K562 (cell line): ENCODE measurements around the gene SAA2. TPM values are rescaled to one million over a fixed set of nuclear protein-coding genes. Genes with fewer than 3 reads are reported as not detected.

ENCODE experiments used
- ATF1 ChIP-seq, 2 experiments: fragments of 450-650 bp in 1 of 2; IDR thresholded peaks; 2 replicates each; pipeline ENCODE4 v1.6.1; 2016; ENCODE audit warnings: missing compliant biosample characterization in 1 of 2, missing genetic modification characterization in 1 of 2
- ILK ChIP-seq: fragments of 450-650 bp; IDR thresholded peaks from 2 replicates; pipeline ENCODE4 v1.6.1; 2016; ENCODE audit warnings: missing genetic modification characterization, low read depth, mild to moderate bottlenecking, missing compliant biosample characterization, moderate library complexity, borderline replicate concordance
- NFXL1 ChIP-seq: fragments of 450-650 bp; formaldehyde crosslinking; IDR thresholded peaks from 2 replicates; pipeline ENCODE4 v1.4.0; 2021; ENCODE audit warnings: mild to moderate bottlenecking
- polyA plus RNA-seq, 8 experiments: library from polyadenylated mRNA; depleted of rRNA in 4 of 8; stranded (reverse) in 5 of 8; unstranded in 3 of 8; fragments of >200 nt; fragmentation: Nextera tagmentation in 2 of 8; fragmentation: Illumina TruSeq in 1 of 8; extraction: Ambion mirVana in 2 of 8; extraction: Trizol in 1 of 8; gene quantifications; 2 replicates each; pipeline versions ENCODE4 v1.2.1 to v1.2.3, GENCODE V29; 2011 to 2014; ENCODE audit warnings: inconsistent platforms in 1 of 8, missing spikeins in 1 of 8
- total RNA-seq, 7 experiments: library from RNA; depleted of rRNA in 6 of 7; stranded (reverse); fragments of >200 nt in 6 of 7; fragmentation: Illumina TruSeq in 2 of 7; extraction: Trizol in 2 of 7; gene quantifications; 2 replicates each; pipeline versions ENCODE4 v1.2.1 to v1.2.3, GENCODE V29; 2011 to 2021; ENCODE audit warnings: low replicate concordance in 1 of 7
- TF ChIP-seq, protein P1 (sequence below): fragments of 450-650 bp; IDR thresholded peaks from 2 replicates; pipeline ENCODE4 v1.6.1; 2017; ENCODE audit warnings: antibody characterized with exemption, mild to moderate bottlenecking
- TF ChIP-seq, protein P2 (sequence below): fragments of 250-450 bp; sonication (Bioruptor Pico); IDR thresholded peaks from 2 replicates; pipeline ENCODE4 v1.8.0; 2021; ENCODE audit warnings: moderate library complexity, mild to moderate bottlenecking, inconsistent platforms
- TF ChIP-seq, protein P3 (sequence below): sonication (generic); formaldehyde crosslinking; IDR thresholded peaks from 2 replicates; pipeline ENCODE4 v1.8.1; 2022; ENCODE audit warnings: missing genetic modification reagents

SAA2 gene
- total and polyA plus RNA-seq, 9 of the 15 experiments (the other 6 are each of a cell fraction or from before 2014, with no cell fraction given) = 4.6 TPM; not detected in 8

DNA sequence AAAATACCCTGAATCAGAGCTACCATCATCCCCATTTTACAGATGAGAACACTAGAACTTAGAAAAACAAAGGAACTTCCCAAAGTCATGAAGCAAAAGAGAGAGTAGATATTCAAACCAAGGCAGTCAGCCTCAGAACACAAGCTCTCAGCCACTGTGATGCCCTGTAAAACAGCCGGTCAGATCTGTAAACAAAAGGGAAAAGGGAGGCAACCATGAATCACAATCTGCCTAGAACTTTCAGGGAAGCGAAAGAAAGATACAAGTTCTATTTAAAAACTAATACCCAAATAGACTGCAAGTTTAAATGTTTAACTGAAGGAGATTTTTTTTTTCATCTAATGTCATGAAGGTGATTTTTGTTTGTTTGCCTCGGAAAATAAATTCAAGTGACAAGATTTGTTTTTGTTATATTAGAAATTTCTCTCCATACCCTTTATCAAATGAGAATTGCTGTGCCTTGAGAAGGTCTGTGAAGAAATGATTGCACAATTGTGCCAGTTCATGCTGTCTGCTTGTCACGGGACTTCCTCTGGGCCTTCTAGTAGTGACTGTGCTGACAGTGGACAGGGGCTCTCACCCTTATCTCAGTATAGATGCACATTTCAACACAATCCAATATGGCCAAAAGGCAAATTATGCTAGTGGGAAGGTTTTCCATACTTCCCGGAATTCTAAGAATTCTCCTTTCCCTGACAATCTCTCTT lies 29.2 kb upstream of the SAA2 start (continued):
- TF ChIP-seq, protein P1, sequence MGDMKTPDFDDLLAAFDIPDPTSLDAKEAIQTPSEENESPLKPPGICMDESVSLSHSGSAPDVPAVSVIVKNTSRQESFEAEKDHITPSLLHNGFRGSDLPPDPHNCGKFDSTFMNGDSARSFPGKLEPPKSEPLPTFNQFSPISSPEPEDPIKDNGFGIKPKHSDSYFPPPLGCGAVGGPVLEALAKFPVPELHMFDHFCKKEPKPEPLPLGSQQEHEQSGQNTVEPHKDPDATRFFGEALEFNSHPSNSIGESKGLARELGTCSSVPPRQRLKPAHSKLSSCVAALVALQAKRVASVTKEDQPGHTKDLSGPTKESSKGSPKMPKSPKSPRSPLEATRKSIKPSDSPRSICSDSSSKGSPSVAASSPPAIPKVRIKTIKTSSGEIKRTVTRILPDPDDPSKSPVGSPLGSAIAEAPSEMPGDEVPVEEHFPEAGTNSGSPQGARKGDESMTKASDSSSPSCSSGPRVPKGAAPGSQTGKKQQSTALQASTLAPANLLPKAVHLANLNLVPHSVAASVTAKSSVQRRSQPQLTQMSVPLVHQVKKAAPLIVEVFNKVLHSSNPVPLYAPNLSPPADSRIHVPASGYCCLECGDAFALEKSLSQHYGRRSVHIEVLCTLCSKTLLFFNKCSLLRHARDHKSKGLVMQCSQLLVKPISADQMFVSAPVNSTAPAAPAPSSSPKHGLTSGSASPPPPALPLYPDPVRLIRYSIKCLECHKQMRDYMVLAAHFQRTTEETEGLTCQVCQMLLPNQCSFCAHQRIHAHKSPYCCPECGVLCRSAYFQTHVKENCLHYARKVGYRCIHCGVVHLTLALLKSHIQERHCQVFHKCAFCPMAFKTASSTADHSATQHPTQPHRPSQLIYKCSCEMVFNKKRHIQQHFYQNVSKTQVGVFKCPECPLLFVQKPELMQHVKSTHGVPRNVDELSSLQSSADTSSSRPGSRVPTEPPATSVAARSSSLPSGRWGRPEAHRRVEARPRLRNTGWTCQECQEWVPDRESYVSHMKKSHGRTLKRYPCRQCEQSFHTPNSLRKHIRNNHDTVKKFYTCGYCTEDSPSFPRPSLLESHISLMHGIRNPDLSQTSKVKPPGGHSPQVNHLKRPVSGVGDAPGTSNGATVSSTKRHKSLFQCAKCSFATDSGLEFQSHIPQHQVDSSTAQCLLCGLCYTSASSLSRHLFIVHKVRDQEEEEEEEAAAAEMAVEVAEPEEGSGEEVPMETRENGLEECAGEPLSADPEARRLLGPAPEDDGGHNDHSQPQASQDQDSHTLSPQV = no peak
- TF ChIP-seq, protein P2, sequence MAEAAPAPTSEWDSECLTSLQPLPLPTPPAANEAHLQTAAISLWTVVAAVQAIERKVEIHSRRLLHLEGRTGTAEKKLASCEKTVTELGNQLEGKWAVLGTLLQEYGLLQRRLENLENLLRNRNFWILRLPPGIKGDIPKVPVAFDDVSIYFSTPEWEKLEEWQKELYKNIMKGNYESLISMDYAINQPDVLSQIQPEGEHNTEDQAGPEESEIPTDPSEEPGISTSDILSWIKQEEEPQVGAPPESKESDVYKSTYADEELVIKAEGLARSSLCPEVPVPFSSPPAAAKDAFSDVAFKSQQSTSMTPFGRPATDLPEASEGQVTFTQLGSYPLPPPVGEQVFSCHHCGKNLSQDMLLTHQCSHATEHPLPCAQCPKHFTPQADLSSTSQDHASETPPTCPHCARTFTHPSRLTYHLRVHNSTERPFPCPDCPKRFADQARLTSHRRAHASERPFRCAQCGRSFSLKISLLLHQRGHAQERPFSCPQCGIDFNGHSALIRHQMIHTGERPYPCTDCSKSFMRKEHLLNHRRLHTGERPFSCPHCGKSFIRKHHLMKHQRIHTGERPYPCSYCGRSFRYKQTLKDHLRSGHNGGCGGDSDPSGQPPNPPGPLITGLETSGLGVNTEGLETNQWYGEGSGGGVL (CRISPR knock-in tag) = no peak
- TF ChIP-seq, protein P3, sequence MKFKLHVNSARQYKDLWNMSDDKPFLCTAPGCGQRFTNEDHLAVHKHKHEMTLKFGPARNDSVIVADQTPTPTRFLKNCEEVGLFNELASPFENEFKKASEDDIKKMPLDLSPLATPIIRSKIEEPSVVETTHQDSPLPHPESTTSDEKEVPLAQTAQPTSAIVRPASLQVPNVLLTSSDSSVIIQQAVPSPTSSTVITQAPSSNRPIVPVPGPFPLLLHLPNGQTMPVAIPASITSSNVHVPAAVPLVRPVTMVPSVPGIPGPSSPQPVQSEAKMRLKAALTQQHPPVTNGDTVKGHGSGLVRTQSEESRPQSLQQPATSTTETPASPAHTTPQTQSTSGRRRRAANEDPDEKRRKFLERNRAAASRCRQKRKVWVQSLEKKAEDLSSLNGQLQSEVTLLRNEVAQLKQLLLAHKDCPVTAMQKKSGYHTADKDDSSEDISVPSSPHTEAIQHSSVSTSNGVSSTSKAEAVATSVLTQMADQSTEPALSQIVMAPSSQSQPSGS (CRISPR knock-in tag) = no peak
- TF ChIP-seq NFXL1 (CRISPR knock-in tag) = no peak
- TF ChIP-seq ILK (tag) = no peak
- no peak for TF ChIP-seq ATF1 (CRISPR knock-in tag; IDR thresholded peaks at IDR 0.05)
- TF ChIP-seq ATF1 (tag; IDR thresholded peaks at IDR 0.05) = no peak
- TF ChIP-seq, all 486 proteins: peak for 5
